GM13977 (cell line): ENCODE results near the gene EVI5.
"Not testable (repeated sequence)": the region's sequence is repeated elsewhere in the genome, so short reads cannot be mapped to it uniquely, and the experiment has no call there.

Experiments used
- DNase-seq: peaks from one replicate; pipeline ENCODE4 v3.0.0; 2012; ENCODE audit warnings: low spot score
- in situ Hi-C: fragments of 300-500 bp; cut with MboI; formaldehyde crosslinking; loops from one replicate; pipeline ENCODE4 v1.12.0; 2022; ENCODE audit warnings: low sequenced_read_pairs, low pct_unique_long_range_greater_than_20kb, mixed read lengths, inconsistent platforms; ENCODE audit not compliant: unreplicated experiment
- TF ChIP-seq, protein P1 (sequence below): IDR thresholded peaks from 2 replicates; pipeline ENCODE4 v1.5.1; 2012; ENCODE audit warnings: mild to moderate bottlenecking, control low read depth; ENCODE audit not compliant: insufficient read depth; ENCODE audit errors: extremely low read depth, missing control alignments

The EVI5 gene

GRCh38 chr1:92663775-92664174 lies 121.1 kb downstream of the EVI5 start:
- TF ChIP-seq, protein P1, sequence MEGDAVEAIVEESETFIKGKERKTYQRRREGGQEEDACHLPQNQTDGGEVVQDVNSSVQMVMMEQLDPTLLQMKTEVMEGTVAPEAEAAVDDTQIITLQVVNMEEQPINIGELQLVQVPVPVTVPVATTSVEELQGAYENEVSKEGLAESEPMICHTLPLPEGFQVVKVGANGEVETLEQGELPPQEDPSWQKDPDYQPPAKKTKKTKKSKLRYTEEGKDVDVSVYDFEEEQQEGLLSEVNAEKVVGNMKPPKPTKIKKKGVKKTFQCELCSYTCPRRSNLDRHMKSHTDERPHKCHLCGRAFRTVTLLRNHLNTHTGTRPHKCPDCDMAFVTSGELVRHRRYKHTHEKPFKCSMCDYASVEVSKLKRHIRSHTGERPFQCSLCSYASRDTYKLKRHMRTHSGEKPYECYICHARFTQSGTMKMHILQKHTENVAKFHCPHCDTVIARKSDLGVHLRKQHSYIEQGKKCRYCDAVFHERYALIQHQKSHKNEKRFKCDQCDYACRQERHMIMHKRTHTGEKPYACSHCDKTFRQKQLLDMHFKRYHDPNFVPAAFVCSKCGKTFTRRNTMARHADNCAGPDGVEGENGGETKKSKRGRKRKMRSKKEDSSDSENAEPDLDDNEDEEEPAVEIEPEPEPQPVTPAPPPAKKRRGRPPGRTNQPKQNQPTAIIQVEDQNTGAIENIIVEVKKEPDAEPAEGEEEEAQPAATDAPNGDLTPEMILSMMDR = no peak
- no peak for DNase-seq
- in situ Hi-C loops = no loop called here

- TF ChIP-seq, protein P1 = no peak
- in situ Hi-C loops = no loop called here
Measured at GRCh38 chr1:92662048-92662447, 122.9 kb downstream of the EVI5 start.

GRCh38 chr1:92657701-92658100 lies 127.2 kb downstream of the EVI5 start:
- in situ Hi-C loops = no loop called here
- TF ChIP-seq, protein P1 = no peak

More at GRCh38 chr1:92662048-92662447, 122.9 kb downstream of the EVI5 start:
- no peak for DNase-seq

GRCh38 chr1:92655197-92655801 lies 129.6 kb downstream of the EVI5 start:
- in situ Hi-C loops = no loop called here
- no peak for DNase-seq
- TF ChIP-seq, protein P1 = no peak

More at GRCh38 chr1:92657701-92658100, 127.2 kb downstream of the EVI5 start:
- no peak for DNase-seq

DNA sequence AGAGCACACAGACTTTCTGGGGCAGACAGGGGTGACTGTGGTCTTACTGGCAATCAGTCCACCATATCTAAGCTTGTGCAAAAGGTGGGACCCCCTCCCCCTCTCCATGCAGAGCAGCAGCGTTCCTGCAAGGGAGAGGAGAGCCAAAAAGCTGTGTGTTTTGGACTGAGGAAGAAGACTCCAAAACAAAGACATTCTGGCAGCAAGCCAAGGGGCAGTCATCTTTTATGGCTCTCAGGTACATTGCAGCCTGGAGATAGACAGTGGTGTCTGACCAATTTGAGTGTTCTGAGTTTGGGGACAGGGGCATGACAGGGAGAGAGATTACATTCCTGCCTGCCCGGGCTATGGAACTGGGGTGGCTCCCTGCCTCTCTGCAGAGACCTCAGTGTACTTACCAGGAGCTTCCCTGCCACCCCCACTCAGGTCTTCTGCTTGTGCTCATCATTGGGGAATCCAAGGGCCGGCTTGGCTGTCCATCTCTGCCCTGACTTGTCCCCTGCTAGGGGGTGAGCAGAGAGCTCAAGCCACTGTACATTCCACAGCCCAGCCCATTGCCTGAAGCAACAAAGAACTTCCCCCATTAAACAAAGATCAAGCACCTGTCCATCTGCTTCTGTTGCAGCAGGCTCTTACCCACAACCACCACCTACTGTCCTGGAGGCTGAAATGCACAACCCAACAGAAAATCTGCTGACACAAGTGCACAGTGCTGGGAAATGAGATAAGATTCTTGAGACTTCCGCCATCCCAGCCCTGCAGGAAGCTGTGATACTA lies 131.1 kb downstream of the EVI5 start:
- TF ChIP-seq, protein P1 = no peak
- in situ Hi-C loops = no loop called here
- no peak for DNase-seq

DNA sequence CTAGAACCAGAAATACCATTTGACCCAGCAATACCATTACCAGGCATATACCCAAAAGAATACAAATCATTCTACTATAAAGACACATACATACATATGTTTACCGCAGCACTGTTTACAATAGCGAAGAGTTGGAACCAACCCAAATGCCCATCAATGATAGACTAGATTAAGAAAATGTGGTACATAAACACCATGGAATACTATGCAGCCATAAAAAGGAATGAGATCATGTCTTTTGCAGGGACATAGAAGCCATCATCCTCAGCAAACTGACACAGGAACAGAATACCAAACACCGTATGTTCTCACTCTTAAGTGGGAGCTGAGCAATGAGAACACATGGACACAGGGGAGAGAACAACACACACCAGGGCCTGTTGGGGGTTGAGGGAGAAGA lies 144.2 kb downstream of the EVI5 start:
- in situ Hi-C loops, DNase-seq: not testable (repeated sequence)

DNA sequence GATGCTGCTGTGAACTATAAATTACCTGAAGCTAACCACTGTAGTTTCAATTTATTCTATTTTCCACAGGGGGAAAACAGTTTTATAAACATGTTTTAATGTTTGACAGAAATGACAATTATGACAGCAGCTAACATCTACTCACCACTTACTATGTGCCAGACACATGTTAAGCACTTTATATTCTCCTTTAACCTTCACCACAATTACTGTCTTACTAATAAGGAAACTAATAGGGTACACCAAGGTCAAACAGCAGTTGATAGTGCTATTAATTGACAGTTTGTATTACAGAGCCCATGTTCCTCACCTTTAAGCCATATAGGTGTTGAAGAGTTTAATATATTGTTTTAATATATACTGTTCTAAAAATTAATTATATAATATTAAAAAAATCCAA lies 146.4 kb downstream of the EVI5 start:
- TF ChIP-seq, protein P1 = no peak
- peak; percentile 20 for DNase-seq
- in situ Hi-C loops = no loop called here

- not testable (repeated sequence) for DNase-seq
Measured at GRCh38 chr1:92635203-92635602, 149.7 kb downstream of the EVI5 start.

More at GRCh38 chr1:92635203-92635602, 149.7 kb downstream of the EVI5 start:
- in situ Hi-C loops = not testable (repeated sequence)
